Measurements from ENCODE around the gene HIBADH. TPM values are rescaled to one million over a fixed set of nuclear protein-coding genes. Genes with fewer than 3 reads are reported as not detected.

Gene HIBADH
- total and polyA plus RNA-seq, 9 of the 15 experiments (the other 6 are each of a cell fraction or from before 2014, with no cell fraction given), result 10.7 to 67.8 (median 36.9) TPM

DNA sequence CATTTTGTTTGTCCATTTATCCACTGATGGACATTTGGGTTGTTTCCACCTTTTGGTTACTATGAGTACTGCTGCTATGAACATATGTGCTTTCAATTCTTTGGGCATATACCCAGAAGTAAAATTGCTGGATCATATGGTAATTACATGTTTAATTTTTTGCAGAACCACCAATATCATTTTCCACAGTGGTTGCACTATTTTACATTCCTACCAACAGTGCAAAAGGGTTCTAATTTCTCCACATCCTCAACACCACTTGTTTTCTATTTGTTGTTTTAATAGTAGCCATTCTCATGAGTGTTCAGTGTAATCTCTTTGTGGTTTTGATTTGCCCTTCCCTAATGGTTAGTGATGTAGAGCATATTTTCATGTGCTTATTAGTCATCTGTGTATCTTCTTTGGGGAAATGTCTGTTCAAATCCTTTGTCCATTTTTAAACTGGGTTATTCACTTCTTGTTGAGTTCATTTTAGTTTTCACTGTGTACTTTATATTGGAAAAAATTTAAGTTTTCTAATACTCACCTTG lies 101.9 kb downstream of the HIBADH start:
- ATAC-seq (no peak), FAIRE-seq (no peak), DNase-seq (ENCODE audit: extremely low read depth in 1 of 4, low spot score in 3 of 4) (no peak)
- Histone ChIP-seq H3K4me1 (replicated peaks in 1 of 2; ENCODE audit: control insufficient read depth in 2 of 2, insufficient read depth in 2 of 2, low read length in 2 of 2) (no peaks in the 10 kb centered on the region), H3K9me3 (replicated peaks; ENCODE audit: control insufficient read depth, insufficient read depth, low read depth, low read length) (no peaks in the 10 kb centered on the region), H2AFZ (ENCODE audit: low read depth, low read length) (no peak overlapping the region), H3K27ac (ENCODE audit: extremely low read depth, low read depth, low read length) (no peak overlapping the region), H4K20me1 (replicated peaks; ENCODE audit: control insufficient read depth, insufficient read depth, low read length) (no peaks in the 10 kb centered on the region), H3K9me1 (ENCODE audit: control insufficient read depth, insufficient read depth, low read length) (no peaks in the 10 kb centered on the region), H3K27me3 (ENCODE audit: control insufficient read depth in 2 of 2, insufficient read depth in 2 of 2, low read length in 2 of 2) (no peaks in the 10 kb centered on the region), H3K9ac (ENCODE audit: insufficient read depth in 1 of 2, low read depth in 2 of 2, low read length in 2 of 2) (no peak overlapping the region), H3K36me3 (ENCODE audit: control insufficient read depth, insufficient read depth, low read length) (no peaks in the 10 kb centered on the region), H3K4me2 (ENCODE audit: insufficient read depth, low read length) (no peak overlapping the region), H3K79me2 (ENCODE audit: control insufficient read depth, insufficient read depth, low read length) (no peaks in the 10 kb centered on the region), H3K4me3 (no peak overlapping the region)
- no TSS peak for BruUV-seq (replicated peaks)
- ChIA-PET CTCF (ENCODE audit: low intra/inter-chr PET ratio) (no interaction called here), POLR2A (no interaction called here)
- intact Hi-C loops (cut with micrococcal nuclease), result no loop called here
- in situ Hi-C loops (cut with MboI), result no loop called here
- TF ChIP-seq TFAM (CRISPR knock-in tag; conservative IDR thresholded peaks at IDR 0.05), result no peak
- no peak for TF ChIP-seq CBX5 (IDR thresholded peaks at IDR 0.05; ENCODE audit: borderline replicate concordance, low read depth)
- no peak for TF ChIP-seq POLR2G (IDR thresholded peaks at IDR 0.05; ENCODE audit: low read depth, low read length)
- no peak for TF ChIP-seq HNRNPK (IDR thresholded peaks at IDR 0.05; ENCODE audit: low read depth, low read length, poor library complexity, severe bottlenecking)
- TF ChIP-seq, protein P1, sequence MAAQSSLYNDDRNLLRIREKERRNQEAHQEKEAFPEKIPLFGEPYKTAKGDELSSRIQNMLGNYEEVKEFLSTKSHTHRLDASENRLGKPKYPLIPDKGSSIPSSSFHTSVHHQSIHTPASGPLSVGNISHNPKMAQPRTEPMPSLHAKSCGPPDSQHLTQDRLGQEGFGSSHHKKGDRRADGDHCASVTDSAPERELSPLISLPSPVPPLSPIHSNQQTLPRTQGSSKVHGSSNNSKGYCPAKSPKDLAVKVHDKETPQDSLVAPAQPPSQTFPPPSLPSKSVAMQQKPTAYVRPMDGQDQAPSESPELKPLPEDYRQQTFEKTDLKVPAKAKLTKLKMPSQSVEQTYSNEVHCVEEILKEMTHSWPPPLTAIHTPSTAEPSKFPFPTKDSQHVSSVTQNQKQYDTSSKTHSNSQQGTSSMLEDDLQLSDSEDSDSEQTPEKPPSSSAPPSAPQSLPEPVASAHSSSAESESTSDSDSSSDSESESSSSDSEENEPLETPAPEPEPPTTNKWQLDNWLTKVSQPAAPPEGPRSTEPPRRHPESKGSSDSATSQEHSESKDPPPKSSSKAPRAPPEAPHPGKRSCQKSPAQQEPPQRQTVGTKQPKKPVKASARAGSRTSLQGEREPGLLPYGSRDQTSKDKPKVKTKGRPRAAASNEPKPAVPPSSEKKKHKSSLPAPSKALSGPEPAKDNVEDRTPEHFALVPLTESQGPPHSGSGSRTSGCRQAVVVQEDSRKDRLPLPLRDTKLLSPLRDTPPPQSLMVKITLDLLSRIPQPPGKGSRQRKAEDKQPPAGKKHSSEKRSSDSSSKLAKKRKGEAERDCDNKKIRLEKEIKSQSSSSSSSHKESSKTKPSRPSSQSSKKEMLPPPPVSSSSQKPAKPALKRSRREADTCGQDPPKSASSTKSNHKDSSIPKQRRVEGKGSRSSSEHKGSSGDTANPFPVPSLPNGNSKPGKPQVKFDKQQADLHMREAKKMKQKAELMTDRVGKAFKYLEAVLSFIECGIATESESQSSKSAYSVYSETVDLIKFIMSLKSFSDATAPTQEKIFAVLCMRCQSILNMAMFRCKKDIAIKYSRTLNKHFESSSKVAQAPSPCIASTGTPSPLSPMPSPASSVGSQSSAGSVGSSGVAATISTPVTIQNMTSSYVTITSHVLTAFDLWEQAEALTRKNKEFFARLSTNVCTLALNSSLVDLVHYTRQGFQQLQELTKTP (IDR thresholded peaks at IDR 0.05; ENCODE audit: low read depth in 1 of 2, partially characterized antibody in 2 of 2), result no peak
- TF ChIP-seq ZNF282 (CRISPR knock-in tag; IDR thresholded peaks at IDR 0.05), result no peak
- TF ChIP-seq ZNF143 (CRISPR knock-in tag; IDR thresholded peaks at IDR 0.05), result no peak
- no peak for TF ChIP-seq LCOR (CRISPR knock-in tag; IDR thresholded peaks at IDR 0.05)
- no peak for TF ChIP-seq XRCC4 (IDR thresholded peaks at IDR 0.05; ENCODE audit: extremely low read depth, insufficient read depth, insufficient read length)
- TF ChIP-seq, protein P2, sequence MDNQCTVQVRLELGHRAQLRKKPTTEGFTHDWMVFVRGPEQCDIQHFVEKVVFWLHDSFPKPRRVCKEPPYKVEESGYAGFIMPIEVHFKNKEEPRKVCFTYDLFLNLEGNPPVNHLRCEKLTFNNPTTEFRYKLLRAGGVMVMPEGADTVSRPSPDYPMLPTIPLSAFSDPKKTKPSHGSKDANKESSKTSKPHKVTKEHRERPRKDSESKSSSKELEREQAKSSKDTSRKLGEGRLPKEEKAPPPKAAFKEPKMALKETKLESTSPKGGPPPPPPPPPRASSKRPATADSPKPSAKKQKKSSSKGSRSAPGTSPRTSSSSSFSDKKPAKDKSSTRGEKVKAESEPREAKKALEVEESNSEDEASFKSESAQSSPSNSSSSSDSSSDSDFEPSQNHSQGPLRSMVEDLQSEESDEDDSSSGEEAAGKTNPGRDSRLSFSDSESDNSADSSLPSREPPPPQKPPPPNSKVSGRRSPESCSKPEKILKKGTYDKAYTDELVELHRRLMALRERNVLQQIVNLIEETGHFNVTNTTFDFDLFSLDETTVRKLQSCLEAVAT (IDR thresholded peaks at IDR 0.05), result no peak
- TF ChIP-seq ZNF431 (CRISPR knock-in tag; IDR thresholded peaks at IDR 0.05), result no peak
- no peak for TF ChIP-seq ZNF76 (CRISPR knock-in tag; IDR thresholded peaks at IDR 0.05; ENCODE audit: borderline replicate concordance)
- TF ChIP-seq GTF2A2 (tag; IDR thresholded peaks at IDR 0.05), result no peak
- TF ChIP-seq ZNF175 (CRISPR knock-in tag; IDR thresholded peaks at IDR 0.05; ENCODE audit: low read depth), result no peak
- TF ChIP-seq, protein P3, sequence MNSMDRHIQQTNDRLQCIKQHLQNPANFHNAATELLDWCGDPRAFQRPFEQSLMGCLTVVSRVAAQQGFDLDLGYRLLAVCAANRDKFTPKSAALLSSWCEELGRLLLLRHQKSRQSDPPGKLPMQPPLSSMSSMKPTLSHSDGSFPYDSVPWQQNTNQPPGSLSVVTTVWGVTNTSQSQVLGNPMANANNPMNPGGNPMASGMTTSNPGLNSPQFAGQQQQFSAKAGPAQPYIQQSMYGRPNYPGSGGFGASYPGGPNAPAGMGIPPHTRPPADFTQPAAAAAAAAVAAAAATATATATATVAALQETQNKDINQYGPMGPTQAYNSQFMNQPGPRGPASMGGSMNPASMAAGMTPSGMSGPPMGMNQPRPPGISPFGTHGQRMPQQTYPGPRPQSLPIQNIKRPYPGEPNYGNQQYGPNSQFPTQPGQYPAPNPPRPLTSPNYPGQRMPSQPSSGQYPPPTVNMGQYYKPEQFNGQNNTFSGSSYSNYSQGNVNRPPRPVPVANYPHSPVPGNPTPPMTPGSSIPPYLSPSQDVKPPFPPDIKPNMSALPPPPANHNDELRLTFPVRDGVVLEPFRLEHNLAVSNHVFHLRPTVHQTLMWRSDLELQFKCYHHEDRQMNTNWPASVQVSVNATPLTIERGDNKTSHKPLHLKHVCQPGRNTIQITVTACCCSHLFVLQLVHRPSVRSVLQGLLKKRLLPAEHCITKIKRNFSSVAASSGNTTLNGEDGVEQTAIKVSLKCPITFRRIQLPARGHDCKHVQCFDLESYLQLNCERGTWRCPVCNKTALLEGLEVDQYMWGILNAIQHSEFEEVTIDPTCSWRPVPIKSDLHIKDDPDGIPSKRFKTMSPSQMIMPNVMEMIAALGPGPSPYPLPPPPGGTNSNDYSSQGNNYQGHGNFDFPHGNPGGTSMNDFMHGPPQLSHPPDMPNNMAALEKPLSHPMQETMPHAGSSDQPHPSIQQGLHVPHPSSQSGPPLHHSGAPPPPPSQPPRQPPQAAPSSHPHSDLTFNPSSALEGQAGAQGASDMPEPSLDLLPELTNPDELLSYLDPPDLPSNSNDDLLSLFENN (IDR thresholded peaks at IDR 0.05; ENCODE audit: low read depth in 2 of 2, low read length in 2 of 2), result no peak
